ENCODE results near the gene PHYHD1.

GRCh38 chr9:128910906-128911305 lies 9.9 kb upstream of the PHYHD1 start:
- TF ChIP-seq CTCF (IDR thresholded peaks at IDR 0.05) = no peak
- no peak for TF ChIP-seq EZH2 (IDR thresholded peaks at IDR 0.05; ENCODE audit: borderline replicate concordance, insufficient read depth, low read depth, low read length, poor library complexity, severe bottlenecking)

Measured in B cell (primary cell).